HT1080 (cell line): Measurements from ENCODE around the gene JPH3. TPM values are rescaled to one million over a fixed set of nuclear protein-coding genes. Genes with fewer than 3 reads are reported as not detected.

ENCODE experiments used
- DNase-seq: peaks from one replicate; pipeline ENCODE4 v3.0.0-alpha.2; 2015; ENCODE audit warnings: low read depth
- total RNA-seq: library from RNA; depleted of rRNA; stranded (reverse); fragments of >200 nt; shearing (Covaris generic); gene quantifications from 2 replicates; pipeline ENCODE4 v1.2.3, GENCODE V29; 2014; rRNA removed

JPH3 gene
- total RNA-seq, 1 experiment from 2014 or later, result not detected

DNA sequence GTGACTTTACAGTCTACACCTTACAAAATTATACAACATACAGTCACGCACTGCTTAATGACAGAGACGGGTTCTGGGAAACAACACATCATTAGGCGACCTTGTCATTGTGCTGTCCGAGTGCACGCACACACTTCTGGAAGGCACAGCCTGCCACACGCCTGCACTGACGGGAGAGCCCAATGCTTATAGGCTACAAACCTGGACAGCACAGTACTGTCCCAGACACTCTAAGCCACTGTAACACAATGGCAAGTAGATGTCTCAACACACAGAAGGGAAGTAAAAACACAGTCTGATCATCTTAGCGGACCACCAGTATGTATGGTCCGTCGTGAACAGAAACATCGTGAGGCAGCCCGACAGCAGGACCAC lies 133.7 kb downstream of the JPH3 start:
- no peak for DNase-seq

DNA sequence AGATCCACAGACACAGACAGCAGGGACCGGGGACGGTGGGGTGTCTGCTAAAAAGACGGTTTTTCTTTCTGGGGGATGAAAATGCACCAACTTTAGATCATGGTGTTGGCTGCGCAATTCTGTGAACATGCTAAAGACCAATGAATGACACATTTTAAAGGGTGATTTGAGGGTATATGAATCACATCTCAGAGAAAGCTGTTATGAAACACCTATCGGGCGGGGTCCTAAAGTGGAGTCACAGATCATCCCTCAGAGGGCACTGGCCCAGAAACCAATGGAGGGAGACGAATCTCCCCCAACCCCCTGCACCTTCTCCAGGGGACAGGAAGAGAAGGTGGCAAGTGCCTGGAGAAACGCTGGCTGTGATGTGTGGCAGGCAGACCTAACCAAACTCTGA lies 137.5 kb downstream of the JPH3 start:
- DNase-seq, result no peak

DNA sequence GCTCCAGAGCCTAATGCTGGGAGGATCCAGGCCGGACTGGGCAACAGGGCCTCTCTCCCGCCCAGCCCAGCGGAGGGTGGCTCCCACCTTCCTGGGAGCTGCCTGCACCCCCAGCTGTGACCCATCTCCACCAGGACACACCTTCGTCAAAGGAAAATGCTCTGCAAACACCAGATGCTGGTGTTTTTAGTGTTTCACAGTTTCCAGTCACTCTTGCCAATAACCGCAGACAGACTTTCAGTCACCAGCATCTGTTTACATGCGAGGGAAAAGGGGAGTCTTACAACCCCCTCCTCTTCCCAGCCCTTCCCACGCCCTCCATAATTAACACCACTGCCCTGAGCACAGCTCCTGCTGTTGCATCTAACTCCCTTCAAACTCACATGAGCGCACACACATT lies 138.1 kb downstream of the JPH3 start:
- DNase-seq, result no peak

DNA sequence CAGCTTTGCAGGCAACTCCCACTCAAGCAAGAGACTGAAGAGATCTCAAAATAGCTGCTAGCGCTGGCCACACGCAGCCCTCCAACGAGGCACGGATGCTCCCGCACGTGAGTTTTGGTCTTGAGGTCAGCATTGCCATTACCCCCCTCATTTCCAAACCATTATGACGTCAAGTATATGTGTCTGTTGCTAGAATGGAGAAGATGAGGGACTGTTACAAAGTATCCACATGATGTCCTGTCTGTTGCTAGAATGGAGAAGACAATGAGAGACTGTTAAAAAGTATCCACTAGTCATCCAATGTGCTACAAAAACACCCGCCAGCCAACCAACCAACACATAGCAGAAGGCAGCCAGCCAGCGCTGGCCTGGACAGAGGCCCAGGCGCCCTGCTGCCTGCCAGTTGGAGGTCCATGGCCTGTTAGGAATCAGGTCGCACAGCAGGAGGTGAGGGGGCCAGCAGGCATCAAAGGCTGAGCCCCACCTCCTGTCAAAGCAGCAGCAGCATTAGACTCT lies 138.7 kb downstream of the JPH3 start:
- DNase-seq, result no peak

DNA sequence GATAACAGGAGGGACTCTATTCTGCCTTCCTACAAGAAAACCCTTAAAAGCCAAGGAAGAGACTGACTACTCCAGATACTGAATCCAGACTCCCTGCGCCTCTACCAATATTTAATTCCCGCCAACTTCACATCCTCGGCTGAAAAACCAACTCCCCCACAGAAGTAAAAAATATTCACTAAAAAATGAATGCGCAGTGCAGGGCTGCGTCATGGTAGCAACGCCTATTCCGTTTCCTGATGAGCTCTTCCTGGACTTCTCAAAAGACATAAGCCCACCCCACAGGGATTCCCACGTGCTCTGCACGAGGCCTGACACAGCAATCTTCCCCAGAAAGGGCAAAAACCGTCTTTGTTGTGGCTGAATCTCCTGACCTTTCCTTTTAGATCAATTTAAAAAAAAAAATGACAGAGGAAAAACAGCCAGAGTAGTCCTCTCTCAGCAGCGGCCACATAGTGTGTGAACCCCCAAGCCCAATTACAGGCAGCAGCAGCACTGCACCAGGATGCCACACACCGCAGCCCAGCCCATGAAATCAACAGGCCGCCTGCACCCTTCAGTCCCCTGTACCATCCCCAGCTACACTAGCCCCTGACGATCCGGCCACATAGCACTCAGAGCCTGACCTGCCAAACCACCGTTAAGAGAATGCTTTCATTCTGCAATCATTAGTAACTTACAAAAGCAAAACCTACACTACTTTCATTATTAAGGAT lies 139.6 kb downstream of the JPH3 start:
- no peak for DNase-seq

DNA sequence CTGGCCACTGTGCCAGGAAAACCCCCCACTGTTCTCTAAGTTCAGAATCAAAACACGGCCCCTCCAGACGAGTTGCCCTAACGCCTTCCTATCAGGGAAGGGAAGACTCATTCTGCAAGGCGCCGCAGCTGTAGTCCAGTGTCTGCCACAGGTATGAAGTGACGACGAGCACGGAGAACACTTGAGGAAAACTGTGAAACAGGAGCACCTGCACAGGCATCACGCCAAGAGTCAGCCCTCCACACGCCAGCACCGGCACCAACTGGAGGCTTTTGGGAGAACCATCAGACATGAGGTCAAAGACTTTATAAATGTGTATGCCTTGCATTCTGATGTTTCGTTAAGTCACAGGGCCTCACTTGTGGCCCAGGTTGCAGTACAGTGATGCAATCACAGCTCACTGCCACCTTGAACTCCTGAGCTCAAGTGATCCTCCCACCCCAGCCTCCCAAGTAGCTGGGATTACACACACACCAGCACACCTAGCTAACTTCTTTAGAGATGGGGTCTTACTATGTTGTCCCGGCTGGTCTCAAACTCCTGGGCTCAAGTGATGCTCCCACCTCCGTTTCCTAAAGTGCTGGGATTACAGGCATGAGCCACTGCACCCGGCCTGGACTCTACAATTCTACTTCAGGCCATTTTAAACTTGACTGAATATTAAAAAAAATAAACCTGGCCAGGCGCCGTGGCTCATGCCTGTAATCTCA lies 140.6 kb downstream of the JPH3 start:
- no peak for DNase-seq

DNA sequence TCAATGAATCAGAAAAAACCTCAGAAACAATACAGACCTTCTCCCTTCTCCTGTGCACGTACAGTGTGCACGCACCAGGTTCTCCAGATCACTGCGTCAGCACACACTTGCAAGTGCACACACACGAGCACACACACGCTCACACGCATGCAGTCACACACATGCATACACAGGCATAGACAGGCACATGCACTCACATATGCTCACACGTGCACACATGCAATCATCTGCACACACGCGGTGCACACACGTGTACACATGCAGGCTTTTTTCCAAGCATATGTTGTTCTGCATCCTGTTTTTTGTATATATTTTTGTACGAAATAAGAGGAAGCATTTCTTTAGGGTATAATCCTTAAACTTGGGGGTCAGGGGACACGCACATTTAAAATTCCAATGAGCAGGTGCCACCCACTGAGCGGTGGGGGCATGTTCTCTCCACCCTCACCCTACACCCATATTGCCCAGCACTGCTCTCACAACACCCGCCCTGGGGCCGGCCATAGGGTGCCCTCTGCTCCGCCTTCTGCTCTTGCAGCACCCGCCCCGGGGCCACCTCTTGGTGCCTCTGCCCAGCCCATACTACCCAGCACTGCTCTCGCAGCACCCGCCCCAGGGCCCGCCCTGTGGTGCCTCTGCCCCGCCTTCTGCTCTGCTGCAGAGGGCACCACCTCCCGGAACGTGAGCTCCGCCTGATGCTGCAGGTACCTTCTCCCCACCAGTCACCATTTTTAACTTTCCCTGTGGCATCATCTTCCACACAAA lies 142.6 kb downstream of the JPH3 start:
- DNase-seq, result no peak

DNA sequence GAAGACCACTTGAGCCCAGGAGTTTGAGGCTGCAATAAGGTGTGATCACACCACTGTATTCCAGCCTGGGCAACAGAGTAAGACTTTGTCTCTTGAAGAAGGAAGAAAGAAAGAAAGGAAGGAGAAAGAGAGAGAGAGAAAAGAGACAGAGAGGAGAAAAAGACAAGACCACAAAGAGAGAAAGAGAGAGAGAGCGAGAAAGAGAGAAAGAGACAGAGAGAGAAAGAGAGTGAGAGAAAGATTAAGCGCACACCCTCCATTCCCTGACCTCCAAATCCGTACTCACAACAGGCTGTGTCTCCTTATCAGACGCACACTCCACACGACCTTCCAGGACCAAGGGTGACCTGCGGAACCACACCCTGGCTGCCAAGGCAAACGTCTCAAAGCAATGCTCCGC lies 143.9 kb downstream of the JPH3 start:
- no peak for DNase-seq

Other genes starting within 250 kb of the JPH3 start
- gene FBXO31, start 218.7 kb upstream of the JPH3 start, total RNA-seq, result 16.7 and 18.3 TPM in 2 replicates
- 11.5 and 50.6 TPM in 2 replicates for gene MAP1LC3B, start 210.2 kb upstream of the JPH3 start, total RNA-seq
- gene ZCCHC14, start 109.5 kb upstream of the JPH3 start, total RNA-seq, result 3.6 and 4.9 TPM in 2 replicates
- 28.7 and 29.7 TPM in 2 replicates for gene KLHDC4, start 163.5 kb downstream of the JPH3 start, total RNA-seq